ENCODE data around the gene EXOC4.

DNA sequence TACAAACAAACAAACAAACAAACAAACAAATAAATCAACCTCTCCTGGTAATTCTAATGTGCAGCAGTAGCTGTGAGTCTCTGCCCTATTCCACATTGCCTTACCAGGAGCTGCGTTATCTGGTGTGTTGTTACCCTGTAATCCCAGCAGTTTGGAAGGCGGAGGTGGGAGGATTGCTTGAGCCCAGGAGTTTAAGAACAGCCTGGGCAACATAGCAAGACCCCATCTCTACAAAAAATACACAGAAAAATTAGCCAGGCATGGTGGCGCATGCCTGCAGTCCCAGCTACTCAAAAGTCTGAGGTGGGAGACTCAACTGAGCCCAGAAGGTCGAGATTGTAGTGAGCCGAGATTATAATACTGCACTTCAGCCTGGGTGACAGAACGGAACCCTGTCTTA is 192.7 kb downstream of the EXOC4 start:
- TF ChIP-seq POLR2A (IDR thresholded peaks at IDR 0.05), result no peak
- TF ChIP-seq, protein P1, sequence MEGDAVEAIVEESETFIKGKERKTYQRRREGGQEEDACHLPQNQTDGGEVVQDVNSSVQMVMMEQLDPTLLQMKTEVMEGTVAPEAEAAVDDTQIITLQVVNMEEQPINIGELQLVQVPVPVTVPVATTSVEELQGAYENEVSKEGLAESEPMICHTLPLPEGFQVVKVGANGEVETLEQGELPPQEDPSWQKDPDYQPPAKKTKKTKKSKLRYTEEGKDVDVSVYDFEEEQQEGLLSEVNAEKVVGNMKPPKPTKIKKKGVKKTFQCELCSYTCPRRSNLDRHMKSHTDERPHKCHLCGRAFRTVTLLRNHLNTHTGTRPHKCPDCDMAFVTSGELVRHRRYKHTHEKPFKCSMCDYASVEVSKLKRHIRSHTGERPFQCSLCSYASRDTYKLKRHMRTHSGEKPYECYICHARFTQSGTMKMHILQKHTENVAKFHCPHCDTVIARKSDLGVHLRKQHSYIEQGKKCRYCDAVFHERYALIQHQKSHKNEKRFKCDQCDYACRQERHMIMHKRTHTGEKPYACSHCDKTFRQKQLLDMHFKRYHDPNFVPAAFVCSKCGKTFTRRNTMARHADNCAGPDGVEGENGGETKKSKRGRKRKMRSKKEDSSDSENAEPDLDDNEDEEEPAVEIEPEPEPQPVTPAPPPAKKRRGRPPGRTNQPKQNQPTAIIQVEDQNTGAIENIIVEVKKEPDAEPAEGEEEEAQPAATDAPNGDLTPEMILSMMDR (IDR thresholded peaks at IDR 0.05 in 4 of 5, conservative IDR thresholded peaks at IDR 0.05 in 1 of 5), result no peak

All from gastrocnemius medialis (tissue), 4 donors.